Endodermal cell (in vitro differentiated cells): ENCODE data around the gene SAMD14. TPM values are rescaled to one million over a fixed set of nuclear protein-coding genes. Genes with fewer than 3 reads are reported as not detected.

Experiments used
- DNase-seq: peaks from one replicate; pipeline ENCODE4 v3.0.0-alpha.2; 2017
- H3K27ac ChIP-seq: 2 replicates; pipeline ENCODE4 v1.5.1; 2013; ENCODE audit warnings: mild to moderate bottlenecking, low read depth, low read length, moderate library complexity
- H3K27me3 ChIP-seq: 2 replicates; pipeline ENCODE4 v1.6.1; 2013; ENCODE audit warnings: mild to moderate bottlenecking, low read length, moderate library complexity; ENCODE audit not compliant: insufficient read depth, control insufficient read depth, poor library complexity, severe bottlenecking
- H3K36me3 ChIP-seq: 2 replicates; pipeline ENCODE4 v1.7.0; 2013; ENCODE audit warnings: mild to moderate bottlenecking, low read length, moderate library complexity; ENCODE audit not compliant: control insufficient read depth, insufficient read depth
- H3K4me1 ChIP-seq: one replicate; pipeline ENCODE4 v1.7.0; 2013; ENCODE audit warnings: low read length; ENCODE audit not compliant: control insufficient read depth, insufficient read depth
- H3K4me3 ChIP-seq: 2 replicates; pipeline ENCODE4 v1.5.1; 2013; ENCODE audit warnings: mild to moderate bottlenecking, low read length, moderate library complexity
- H3K9ac ChIP-seq: 2 replicates; pipeline ENCODE4 v1.6.1; 2013; ENCODE audit warnings: mild to moderate bottlenecking, low read length, moderate library complexity; ENCODE audit not compliant: poor library complexity, severe bottlenecking; ENCODE audit errors: extremely low read depth
- H3K9me3 ChIP-seq: 2 replicates; pipeline ENCODE4 v1.6.1; 2013; ENCODE audit warnings: mild to moderate bottlenecking, low read length, moderate library complexity; ENCODE audit not compliant: control insufficient read depth
- H3K27ac Mint-ChIP-seq: 2 replicates; pipeline ENCODE4 v1.8.0; 2020; ENCODE audit warnings: mixed read lengths
- H3K27me3 Mint-ChIP-seq: 2 replicates; pipeline ENCODE4 v1.8.0; 2021; ENCODE audit warnings: mild to moderate bottlenecking, mixed read lengths; ENCODE audit not compliant: insufficient read depth
- H3K36me3 Mint-ChIP-seq: 2 replicates; pipeline ENCODE4 v1.8.0; 2020; ENCODE audit warnings: low read depth, mixed read lengths
- H3K4me1 Mint-ChIP-seq: 2 replicates; pipeline ENCODE4 v1.8.0; 2020; ENCODE audit warnings: mixed read lengths
- H3K4me3 Mint-ChIP-seq: 2 replicates; pipeline ENCODE4 v1.8.0; 2020; ENCODE audit warnings: mild to moderate bottlenecking, moderate library complexity, mixed read lengths
- H3K9me3 Mint-ChIP-seq: 2 replicates; pipeline ENCODE4 v1.8.0; 2020; ENCODE audit warnings: mild to moderate bottlenecking, mixed read lengths
- WGBS, 2 experiments: methylation state at CpG; one replicate each; pipeline versions ENCODE4 v1.1.5 to v1.1.7; 2013; ENCODE audit warnings: missing lambda C conversion rate in 2 of 2, mixed read lengths in 1 of 2; ENCODE audit not compliant: insufficient coverage in 1 of 2, insufficient read length in 1 of 2; 5-methylcytosine and 5-hydroxymethylcytosine counted together
- total RNA-seq, 2 donors: library from RNA; stranded (reverse); fragmentation: NEBNext Ultra II Directional in 1 of 2; extraction: Animal tissue kit (Norgen Biotek cat#: 25700) in 1 of 2; gene quantifications; 2 replicates in 1 of 2; 3 replicates in 1 of 2; pipeline ENCODE4 v1.2.1, GENCODE V29; 2021
- TF ChIP-seq, protein P1 (sequence below): fragments of 200-600 bp; sonication (generic); conservative IDR thresholded peaks from 2 replicates; pipeline ENCODE4 v1.5.0; 2021; ENCODE audit warnings: antibody characterized with exemption, mild to moderate bottlenecking

Gene SAMD14
- total RNA-seq, 2 donors from 2014 or later, result 9.5 to 23.2 TPM

DNA sequence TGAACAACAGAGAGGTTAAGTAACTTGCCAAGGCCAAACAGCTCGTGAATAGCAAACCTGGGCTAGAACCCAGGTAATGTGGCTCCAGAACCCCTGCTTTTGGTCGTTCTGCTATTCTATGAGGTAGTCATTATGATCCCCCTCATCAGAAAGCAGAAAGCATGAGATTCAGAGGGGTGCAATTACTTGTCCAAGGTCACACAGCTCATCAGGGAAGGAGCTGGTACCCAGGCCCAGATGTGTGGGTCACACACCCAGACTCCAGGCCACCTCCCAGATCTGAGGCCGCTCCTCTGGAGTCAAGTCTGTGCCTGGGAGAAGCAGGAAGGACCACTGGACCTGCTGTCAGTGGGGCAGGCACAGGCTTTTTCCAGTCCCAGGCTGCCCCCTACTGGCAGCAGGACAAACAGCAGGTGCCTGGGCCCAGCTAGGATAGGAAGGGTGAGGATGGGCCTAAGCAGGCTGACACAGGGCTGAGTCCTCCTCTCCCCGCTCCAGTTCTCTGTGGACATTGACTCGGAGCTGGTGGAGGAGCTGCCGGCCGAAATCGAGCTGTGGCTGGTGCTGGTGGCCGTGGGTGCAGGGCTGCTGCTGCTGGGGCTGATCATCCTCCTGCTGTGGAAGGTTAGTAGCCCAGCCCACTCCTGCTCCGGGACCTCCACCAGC is 42.6 kb downstream of the SAMD14 start:
- WGBS, 2 experiments, result 64 to 80% methylated on average over 4 to 10 of the region's 10 CpGs
- TF ChIP-seq, protein P1, sequence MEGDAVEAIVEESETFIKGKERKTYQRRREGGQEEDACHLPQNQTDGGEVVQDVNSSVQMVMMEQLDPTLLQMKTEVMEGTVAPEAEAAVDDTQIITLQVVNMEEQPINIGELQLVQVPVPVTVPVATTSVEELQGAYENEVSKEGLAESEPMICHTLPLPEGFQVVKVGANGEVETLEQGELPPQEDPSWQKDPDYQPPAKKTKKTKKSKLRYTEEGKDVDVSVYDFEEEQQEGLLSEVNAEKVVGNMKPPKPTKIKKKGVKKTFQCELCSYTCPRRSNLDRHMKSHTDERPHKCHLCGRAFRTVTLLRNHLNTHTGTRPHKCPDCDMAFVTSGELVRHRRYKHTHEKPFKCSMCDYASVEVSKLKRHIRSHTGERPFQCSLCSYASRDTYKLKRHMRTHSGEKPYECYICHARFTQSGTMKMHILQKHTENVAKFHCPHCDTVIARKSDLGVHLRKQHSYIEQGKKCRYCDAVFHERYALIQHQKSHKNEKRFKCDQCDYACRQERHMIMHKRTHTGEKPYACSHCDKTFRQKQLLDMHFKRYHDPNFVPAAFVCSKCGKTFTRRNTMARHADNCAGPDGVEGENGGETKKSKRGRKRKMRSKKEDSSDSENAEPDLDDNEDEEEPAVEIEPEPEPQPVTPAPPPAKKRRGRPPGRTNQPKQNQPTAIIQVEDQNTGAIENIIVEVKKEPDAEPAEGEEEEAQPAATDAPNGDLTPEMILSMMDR, result peak; percentile 99
- H3K9me3 Mint-ChIP-seq, result no peaks in the 10 kb centered on the region
- H3K27ac ChIP-seq, result no peak overlapping the region
- no peaks in the 10 kb centered on the region for H3K27me3 ChIP-seq
- peaks cover 11% of the 10 kb centered on the region for H3K27me3 Mint-ChIP-seq
- DNase-seq, result peak; percentile 99
- no peaks in the 10 kb centered on the region for H3K4me1 ChIP-seq
- no peaks in the 10 kb centered on the region for H3K4me1 Mint-ChIP-seq
- H3K27ac Mint-ChIP-seq, result no peak overlapping the region
- H3K4me3 ChIP-seq, result no peak overlapping the region
- no peaks in the 10 kb centered on the region for H3K36me3 ChIP-seq
- H3K9ac ChIP-seq, result no peak overlapping the region
- no peak overlapping the region for H3K4me3 Mint-ChIP-seq
- no peaks in the 10 kb centered on the region for H3K9me3 ChIP-seq
- H3K36me3 Mint-ChIP-seq, result no peaks in the 10 kb centered on the region

DNA sequence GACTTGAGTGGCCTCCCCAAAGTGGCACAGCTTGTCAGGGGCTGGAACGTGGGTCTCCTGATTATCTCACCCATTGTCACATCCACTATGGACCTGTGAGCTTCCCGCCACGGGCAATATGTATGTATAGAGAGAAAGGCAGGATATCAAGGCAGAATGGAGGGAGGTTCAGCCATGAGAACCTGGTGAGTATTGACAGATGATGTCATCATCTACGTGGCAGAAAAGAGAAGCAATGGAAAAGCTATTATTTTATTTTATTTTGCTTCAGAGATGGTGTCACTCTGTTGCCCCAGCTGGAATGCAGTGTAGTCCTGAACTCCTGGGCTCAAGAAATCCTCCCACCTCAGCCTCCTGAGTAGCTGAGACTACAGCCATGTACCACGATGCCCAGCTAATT is 48.2 kb downstream of the SAMD14 start:
- Mint-ChIP-seq H3K9me3 (no peaks in the 10 kb centered on the region), H3K27ac (no peak overlapping the region), H3K27me3 (peaks cover 22% of the 10 kb centered on the region), H3K36me3 (peaks cover 13% of the 10 kb centered on the region), H3K4me3 (no peak overlapping the region), H3K4me1 (no peaks in the 10 kb centered on the region)
- no peak for DNase-seq
- H3K9me3 ChIP-seq, result no peaks in the 10 kb centered on the region
- WGBS, 2 experiments, result 96 to 100% methylated on average over 2 to 4 of the region's 5 CpGs
- H3K36me3 ChIP-seq, result peaks cover 3% of the 10 kb centered on the region
- H3K4me1 ChIP-seq, result no peaks in the 10 kb centered on the region
- H3K9ac ChIP-seq, result no peak overlapping the region
- H3K27ac ChIP-seq, result no peak overlapping the region
- H3K4me3 ChIP-seq, result no peak overlapping the region
- H3K27me3 ChIP-seq, result peaks cover 16% of the 10 kb centered on the region
- TF ChIP-seq, protein P1, result no peak

DNA sequence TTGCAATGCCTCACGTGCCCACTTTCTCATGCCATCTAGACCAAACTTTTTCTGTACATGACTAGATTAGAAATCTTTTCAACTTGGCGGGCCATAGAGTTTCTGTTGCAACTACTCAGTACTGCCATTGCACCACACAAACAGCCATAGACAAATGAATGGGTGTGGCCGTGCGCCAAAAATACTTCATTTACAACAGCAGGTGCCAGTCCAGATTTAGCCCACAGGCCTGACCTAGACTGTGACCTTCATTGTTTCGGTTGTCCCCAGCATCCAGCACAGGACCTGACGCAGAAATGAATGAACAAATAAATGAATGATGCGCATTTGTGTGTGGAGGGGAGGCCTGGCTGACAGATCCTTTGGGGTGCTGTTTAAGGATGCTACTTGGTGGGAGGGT is 49.1 kb downstream of the SAMD14 start:
- H3K9me3 Mint-ChIP-seq, result no peaks in the 10 kb centered on the region
- Histone ChIP-seq H3K9me3 (no peaks in the 10 kb centered on the region), H3K27ac (no peak overlapping the region), H3K4me3 (no peak overlapping the region), H3K4me1 (no peaks in the 10 kb centered on the region), H3K36me3 (peaks cover 3% of the 10 kb centered on the region), H3K9ac (no peak overlapping the region), H3K27me3 (peaks cover 25% of the 10 kb centered on the region)
- peaks cover 31% of the 10 kb centered on the region for H3K27me3 Mint-ChIP-seq
- WGBS, 2 experiments, result 92 to 93% methylated on average over 5 to 7 of the region's 7 CpGs
- H3K4me1 Mint-ChIP-seq, result no peaks in the 10 kb centered on the region
- peaks cover 13% of the 10 kb centered on the region for H3K36me3 Mint-ChIP-seq
- H3K4me3 Mint-ChIP-seq, result no peak overlapping the region
- DNase-seq, result no peak
- TF ChIP-seq, protein P1, result no peak
- no peak overlapping the region for H3K27ac Mint-ChIP-seq
